Measurements from ENCODE around the gene NKAIN2.

NKAIN2 gene

GRCh38 chr6:124033501-124033900 lies 229.8 kb downstream of the NKAIN2 start:
- no peak for DNase-seq (ENCODE audit: low read depth, low spot score)
- no peak for TF ChIP-seq CTCF (IDR thresholded peaks at IDR 0.05; ENCODE audit: low read depth, low read length)
- H3K4me3 ChIP-seq (ENCODE audit: low read depth, low read length), result no peak overlapping the region
- in situ Hi-C loops (cut with HindIII; ENCODE audit: low sequenced_read_pairs), result no loop called here

- no peak for DNase-seq (ENCODE audit: low read depth, low spot score)
- in situ Hi-C loops (cut with HindIII; ENCODE audit: low sequenced_read_pairs), result no loop called here
- no peak overlapping the region for H3K4me3 ChIP-seq (ENCODE audit: low read depth, low read length)
- TF ChIP-seq CTCF (IDR thresholded peaks at IDR 0.05; ENCODE audit: low read depth, low read length), result no peak
Observed at GRCh38 chr6:124036384-124036783, 232.7 kb downstream of the NKAIN2 start.

- no peak overlapping the region for H3K4me3 ChIP-seq (ENCODE audit: low read depth, low read length)
- no peak for TF ChIP-seq CTCF (IDR thresholded peaks at IDR 0.05; ENCODE audit: low read depth, low read length)
- in situ Hi-C loops (cut with HindIII; ENCODE audit: low sequenced_read_pairs), result no loop called here
- no peak for DNase-seq (ENCODE audit: low read depth, low spot score)
Observed at GRCh38 chr6:124040655-124041054, 237.0 kb downstream of the NKAIN2 start.

- DNase-seq (ENCODE audit: low read depth, low spot score), result no peak
- in situ Hi-C loops (cut with HindIII; ENCODE audit: low sequenced_read_pairs), result no loop called here
- no peak overlapping the region for H3K4me3 ChIP-seq (ENCODE audit: low read depth, low read length)
- TF ChIP-seq CTCF (IDR thresholded peaks at IDR 0.05; ENCODE audit: low read depth, low read length), result no peak
Observed at GRCh38 chr6:124052120-124052519, 248.5 kb downstream of the NKAIN2 start.

- TF ChIP-seq CTCF (IDR thresholded peaks at IDR 0.05; ENCODE audit: low read depth, low read length), result no peak
- in situ Hi-C loops (cut with HindIII; ENCODE audit: low sequenced_read_pairs), result no loop called here
- no peak overlapping the region for H3K4me3 ChIP-seq (ENCODE audit: low read depth, low read length)
- no peak for DNase-seq (ENCODE audit: low read depth, low spot score)
Observed at GRCh38 chr6:124053315-124053714, 249.7 kb downstream of the NKAIN2 start.

- no peak for TF ChIP-seq CTCF (IDR thresholded peaks at IDR 0.05; ENCODE audit: low read depth, low read length)
- DNase-seq (ENCODE audit: low read depth, low spot score), result no peak
- in situ Hi-C loops (cut with HindIII; ENCODE audit: low sequenced_read_pairs), result no loop called here
- H3K4me3 ChIP-seq (ENCODE audit: low read depth, low read length), result no peak overlapping the region
Observed at GRCh38 chr6:124054034-124054433, 250.4 kb downstream of the NKAIN2 start.

- no peak overlapping the region for H3K4me3 ChIP-seq (ENCODE audit: low read depth, low read length)
- in situ Hi-C loops (cut with HindIII; ENCODE audit: low sequenced_read_pairs), result no loop called here
- no peak for DNase-seq (ENCODE audit: low read depth, low spot score)
- no peak for TF ChIP-seq CTCF (IDR thresholded peaks at IDR 0.05; ENCODE audit: low read depth, low read length)
Observed at GRCh38 chr6:124055395-124055794, 251.7 kb downstream of the NKAIN2 start.
